Measurements from ENCODE around the gene TDRD12.
"Not testable (repeated sequence)": the region's sequence is repeated elsewhere in the genome, so short reads cannot be mapped to it uniquely, and the experiment has no call there.

TDRD12 gene

DNA sequence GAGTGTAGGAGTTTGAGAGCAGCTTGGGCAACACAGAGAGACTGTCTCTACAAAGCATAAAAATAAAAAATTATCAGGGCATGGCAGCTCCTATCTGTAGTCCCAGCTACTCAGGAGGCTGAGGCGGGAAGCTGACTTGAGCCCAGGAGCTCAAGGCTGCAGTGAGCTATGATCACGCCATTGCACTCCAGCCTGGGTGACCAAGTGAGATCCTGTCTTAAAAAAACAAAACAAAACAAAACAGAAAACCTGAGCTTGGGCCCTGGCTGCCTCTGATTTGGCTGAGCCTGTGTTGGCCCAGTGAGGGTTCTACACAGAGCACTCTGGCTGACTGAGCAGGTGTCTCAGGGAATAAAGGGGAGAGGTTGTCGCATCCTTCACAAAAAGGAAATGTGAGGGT, 142.0 kb downstream of the TDRD12 start:
- H3K9me3 ChIP-seq (ENCODE audit: control insufficient read depth in 5 of 5, low read length in 5 of 5) = no peaks in the 10 kb centered on the region
- no peaks in the 10 kb centered on the region for H3K36me3 ChIP-seq (ENCODE audit: control insufficient read depth in 5 of 5, insufficient read depth in 5 of 5, low read length in 5 of 5)
- no peak overlapping the region for H3K4me3 ChIP-seq (ENCODE audit: low read depth in 1 of 5, low read length in 5 of 5)
- no peak overlapping the region for H3K27ac ChIP-seq (ENCODE audit: low read depth, low read length)
- peaks cover 0 to 4% (median 2%) of the 10 kb centered on the region in 5 donors for H3K27me3 ChIP-seq (ENCODE audit: control insufficient read depth in 5 of 5, insufficient read depth in 4 of 5, low read length in 5 of 5)
- H3K4me1 ChIP-seq (ENCODE audit: control insufficient read depth in 5 of 5, insufficient read depth in 5 of 5, low read length in 5 of 5) = peaks cover 0 to 2% (median 0%) of the 10 kb centered on the region in 5 donors
- no peak overlapping the region for H3K9ac ChIP-seq (ENCODE audit: low read length in 5 of 5)

DNA sequence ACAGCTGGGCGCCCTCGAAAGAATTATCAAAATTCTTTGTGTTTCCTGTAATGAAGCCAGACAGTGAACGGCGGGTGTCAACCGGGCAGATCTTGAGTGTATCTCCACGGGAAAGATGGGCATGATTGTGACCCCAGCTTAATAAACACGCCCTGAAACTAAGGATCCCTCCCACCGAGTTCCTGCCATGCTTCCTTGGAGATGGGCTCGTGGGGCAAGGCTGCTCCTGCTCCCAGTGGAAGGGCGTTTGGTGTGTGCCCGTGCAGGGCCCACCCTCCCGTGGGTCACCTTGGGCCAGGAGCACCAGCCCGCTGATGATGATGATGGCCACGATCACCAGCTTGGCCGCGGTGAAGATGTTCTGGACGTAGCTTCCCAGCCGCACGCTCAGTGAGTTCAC, 142.6 kb downstream of the TDRD12 start:
- Histone ChIP-seq H3K27me3 (ENCODE audit: control insufficient read depth in 5 of 5, insufficient read depth in 4 of 5, low read length in 5 of 5) (peaks cover 0 to 6% (median 2%) of the 10 kb centered on the region in 5 donors), H3K36me3 (ENCODE audit: control insufficient read depth in 5 of 5, insufficient read depth in 5 of 5, low read length in 5 of 5) (no peaks in the 10 kb centered on the region), H3K4me3 (ENCODE audit: low read depth in 1 of 5, low read length in 5 of 5) (no peak overlapping the region), H3K4me1 (ENCODE audit: control insufficient read depth in 5 of 5, insufficient read depth in 5 of 5, low read length in 5 of 5) (peaks cover 0 to 2% (median 0%) of the 10 kb centered on the region in 5 donors), H3K27ac (ENCODE audit: low read depth, low read length) (no peak overlapping the region), H3K9me3 (ENCODE audit: control insufficient read depth in 5 of 5, low read length in 5 of 5) (no peaks in the 10 kb centered on the region), H3K9ac (ENCODE audit: low read length in 5 of 5) (no peak overlapping the region)

DNA sequence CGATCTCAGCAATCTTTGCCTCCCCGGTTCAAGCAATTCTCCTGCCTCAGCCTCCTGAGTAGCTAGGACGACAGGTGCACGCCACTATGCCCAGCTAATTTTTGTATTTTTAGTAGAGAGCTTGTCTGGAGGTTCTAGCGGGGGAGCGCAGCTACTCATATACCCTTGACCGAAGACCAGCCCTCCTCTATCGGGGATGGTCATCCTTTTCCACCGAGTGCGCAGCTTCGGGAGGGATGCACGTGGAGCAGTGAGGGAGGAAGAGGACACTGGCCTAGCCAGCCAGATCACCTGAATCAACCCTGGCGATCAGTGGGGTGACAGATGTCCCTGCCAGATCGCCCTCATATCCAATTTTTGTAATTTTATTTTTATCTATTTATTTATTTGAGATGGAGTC, 143.2 kb downstream of the TDRD12 start:
- Histone ChIP-seq H3K36me3 (ENCODE audit: control insufficient read depth in 5 of 5, insufficient read depth in 5 of 5, low read length in 5 of 5) (no peaks in the 10 kb centered on the region), H3K4me1 (ENCODE audit: control insufficient read depth in 5 of 5, insufficient read depth in 5 of 5, low read length in 5 of 5) (peaks cover 0 to 2% (median 0%) of the 10 kb centered on the region in 5 donors), H3K27ac (ENCODE audit: low read depth, low read length) (no peak overlapping the region), H3K9me3 (ENCODE audit: control insufficient read depth in 5 of 5, low read length in 5 of 5) (no peaks in the 10 kb centered on the region), H3K4me3 (ENCODE audit: low read depth in 1 of 5, low read length in 5 of 5) (no peak overlapping the region), H3K9ac (ENCODE audit: low read length in 5 of 5) (no peak overlapping the region), H3K27me3 (ENCODE audit: control insufficient read depth in 5 of 5, insufficient read depth in 4 of 5, low read length in 5 of 5) (peaks cover 0 to 6% (median 2%) of the 10 kb centered on the region in 5 donors)

DNA sequence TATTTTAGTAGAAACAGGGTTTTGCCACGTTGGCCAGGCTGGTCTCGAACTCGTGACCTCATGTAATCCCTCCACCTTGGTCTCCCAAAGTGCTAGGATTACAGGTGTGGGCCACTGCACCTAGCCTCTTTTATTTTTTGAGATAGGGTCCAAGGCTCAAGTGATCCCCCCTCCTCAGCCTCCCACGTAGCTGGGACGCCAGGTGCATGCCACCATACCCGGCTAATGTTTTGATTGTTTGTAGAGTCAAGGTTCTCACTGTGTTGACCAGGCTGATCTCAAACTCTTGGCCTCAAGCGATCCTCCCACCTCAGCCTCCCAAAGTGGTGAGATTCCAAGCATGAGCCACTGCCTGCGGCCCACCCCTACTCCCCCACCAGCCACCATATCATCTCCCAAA, 143.7 kb downstream of the TDRD12 start:
- H3K27me3 ChIP-seq (ENCODE audit: control insufficient read depth in 5 of 5, insufficient read depth in 4 of 5, low read length in 5 of 5) = peaks cover 0 to 8% (median 0%) of the 10 kb centered on the region in 5 donors
- H3K27ac ChIP-seq (ENCODE audit: low read depth, low read length) = no peak overlapping the region
- H3K36me3 ChIP-seq (ENCODE audit: control insufficient read depth in 5 of 5, insufficient read depth in 5 of 5, low read length in 5 of 5) = no peaks in the 10 kb centered on the region
- H3K4me1 ChIP-seq (ENCODE audit: control insufficient read depth in 5 of 5, insufficient read depth in 5 of 5, low read length in 5 of 5) = no peaks in the 10 kb centered on the region
- H3K4me3 ChIP-seq (ENCODE audit: low read depth in 1 of 5, low read length in 5 of 5) = no peak overlapping the region
- H3K9ac ChIP-seq (ENCODE audit: low read length in 5 of 5) = no peak overlapping the region
- no peaks in the 10 kb centered on the region for H3K9me3 ChIP-seq (ENCODE audit: control insufficient read depth in 5 of 5, low read length in 5 of 5)

DNA sequence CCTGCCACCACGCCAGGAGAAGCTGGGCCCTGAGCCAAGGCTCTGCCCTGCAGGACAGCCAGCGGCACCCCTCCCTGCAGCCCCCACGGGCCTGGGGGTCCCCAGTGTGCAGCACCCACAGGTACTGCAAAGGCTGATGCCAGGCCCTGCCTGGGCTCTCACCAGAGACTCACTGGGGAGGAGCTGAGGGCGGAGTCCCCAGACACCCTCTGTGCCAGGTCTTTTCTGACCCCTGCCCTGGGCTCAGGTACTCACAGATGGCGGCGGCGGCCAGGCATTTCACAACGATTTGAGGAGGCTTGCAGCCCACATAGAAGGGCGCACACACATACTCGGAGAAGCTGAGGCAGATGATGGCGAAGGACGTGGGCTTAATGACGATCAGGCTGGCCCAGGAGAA, 144.3 kb downstream of the TDRD12 start:
- H3K27me3 ChIP-seq (ENCODE audit: control insufficient read depth in 5 of 5, insufficient read depth in 4 of 5, low read length in 5 of 5) = peaks cover 0 to 11% (median 0%) of the 10 kb centered on the region in 5 donors
- H3K4me1 ChIP-seq (ENCODE audit: control insufficient read depth in 5 of 5, insufficient read depth in 5 of 5, low read length in 5 of 5) = no peaks in the 10 kb centered on the region
- no peaks in the 10 kb centered on the region for H3K36me3 ChIP-seq (ENCODE audit: control insufficient read depth in 5 of 5, insufficient read depth in 5 of 5, low read length in 5 of 5)
- no peak overlapping the region for H3K4me3 ChIP-seq (ENCODE audit: low read depth in 1 of 5, low read length in 5 of 5)
- no peaks in the 10 kb centered on the region for H3K9me3 ChIP-seq (ENCODE audit: control insufficient read depth in 5 of 5, low read length in 5 of 5)
- no peak overlapping the region for H3K27ac ChIP-seq (ENCODE audit: low read depth, low read length)
- no peak overlapping the region for H3K9ac ChIP-seq (ENCODE audit: low read length in 5 of 5)

DNA sequence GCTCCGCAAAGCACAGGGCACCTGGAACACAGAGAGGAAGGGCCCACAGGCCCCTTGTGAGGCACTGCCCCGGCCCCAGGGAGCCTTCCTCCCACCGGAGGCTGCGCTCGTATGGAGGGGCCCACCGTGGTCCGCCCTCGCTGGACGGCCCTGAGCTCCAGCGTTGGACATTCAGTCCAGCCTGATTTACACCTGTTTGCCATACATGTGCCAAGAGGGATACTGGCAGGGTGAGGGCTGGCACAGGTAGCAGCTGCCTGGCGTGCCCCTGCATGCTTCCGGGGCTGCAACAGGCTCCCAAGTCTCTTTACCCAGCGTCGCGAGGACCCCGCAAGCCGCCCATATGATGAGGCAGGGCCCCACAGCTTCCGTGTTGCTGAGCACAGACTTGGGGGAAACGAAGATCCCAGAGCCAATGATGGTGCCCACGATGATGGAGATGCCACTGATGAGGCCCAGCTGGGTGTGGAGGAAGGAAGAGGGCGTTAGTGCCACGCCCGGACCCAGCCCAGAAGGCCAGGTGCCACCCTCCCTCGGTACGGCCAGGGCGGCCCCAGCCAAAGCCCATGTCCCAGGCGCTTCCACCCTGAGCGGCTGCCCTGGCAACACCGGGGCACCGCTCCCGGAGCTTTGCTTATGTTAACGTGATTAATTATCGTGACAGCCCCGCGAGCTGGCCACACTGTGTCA, 144.9 kb downstream of the TDRD12 start:
- Histone ChIP-seq H3K27me3 (ENCODE audit: control insufficient read depth in 5 of 5, insufficient read depth in 4 of 5, low read length in 5 of 5) (peaks cover 0 to 11% (median 0%) of the 10 kb centered on the region in 5 donors), H3K9ac (ENCODE audit: low read length in 5 of 5) (no peak overlapping the region), H3K4me1 (ENCODE audit: control insufficient read depth in 5 of 5, insufficient read depth in 5 of 5, low read length in 5 of 5) (no peaks in the 10 kb centered on the region), H3K4me3 (ENCODE audit: low read depth in 1 of 5, low read length in 5 of 5) (no peak overlapping the region), H3K36me3 (ENCODE audit: control insufficient read depth in 5 of 5, insufficient read depth in 5 of 5, low read length in 5 of 5) (no peaks in the 10 kb centered on the region), H3K9me3 (ENCODE audit: control insufficient read depth in 5 of 5, low read length in 5 of 5) (no peaks in the 10 kb centered on the region), H3K27ac (ENCODE audit: low read depth, low read length) (no peak overlapping the region)

DNA sequence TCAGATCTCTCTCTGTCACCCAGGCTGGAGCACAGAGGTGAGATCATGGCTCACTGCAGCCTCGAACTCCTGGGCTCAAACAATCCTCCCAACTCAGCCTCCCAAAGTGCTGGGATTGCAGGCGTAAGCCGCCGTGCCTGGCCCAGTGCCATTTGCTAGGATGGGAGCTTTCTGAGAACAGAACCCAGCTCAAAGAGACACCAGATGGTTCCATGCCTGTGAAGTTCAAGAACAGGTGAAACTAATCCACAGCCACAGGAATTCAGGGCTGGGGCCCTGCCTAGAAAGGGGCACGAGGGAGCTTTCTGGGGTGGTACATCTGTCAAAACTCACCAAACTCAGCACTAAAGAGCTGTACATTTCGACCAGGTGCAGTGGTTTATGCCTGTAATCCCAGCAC, 145.8 kb downstream of the TDRD12 start:
- no peak overlapping the region for H3K9ac ChIP-seq (ENCODE audit: low read length in 5 of 5)
- no peaks in the 10 kb centered on the region for H3K36me3 ChIP-seq (ENCODE audit: control insufficient read depth in 5 of 5, insufficient read depth in 5 of 5, low read length in 5 of 5)
- peaks cover 0 to 13% (median 0%) of the 10 kb centered on the region in 5 donors for H3K27me3 ChIP-seq (ENCODE audit: control insufficient read depth in 5 of 5, insufficient read depth in 4 of 5, low read length in 5 of 5)
- H3K9me3 ChIP-seq (ENCODE audit: control insufficient read depth in 5 of 5, low read length in 5 of 5) = no peaks in the 10 kb centered on the region
- no peak overlapping the region for H3K4me3 ChIP-seq (ENCODE audit: low read depth in 1 of 5, low read length in 5 of 5)
- H3K27ac ChIP-seq (ENCODE audit: low read depth, low read length) = no peak overlapping the region
- H3K4me1 ChIP-seq (ENCODE audit: control insufficient read depth in 5 of 5, insufficient read depth in 5 of 5, low read length in 5 of 5) = no peaks in the 10 kb centered on the region

DNA sequence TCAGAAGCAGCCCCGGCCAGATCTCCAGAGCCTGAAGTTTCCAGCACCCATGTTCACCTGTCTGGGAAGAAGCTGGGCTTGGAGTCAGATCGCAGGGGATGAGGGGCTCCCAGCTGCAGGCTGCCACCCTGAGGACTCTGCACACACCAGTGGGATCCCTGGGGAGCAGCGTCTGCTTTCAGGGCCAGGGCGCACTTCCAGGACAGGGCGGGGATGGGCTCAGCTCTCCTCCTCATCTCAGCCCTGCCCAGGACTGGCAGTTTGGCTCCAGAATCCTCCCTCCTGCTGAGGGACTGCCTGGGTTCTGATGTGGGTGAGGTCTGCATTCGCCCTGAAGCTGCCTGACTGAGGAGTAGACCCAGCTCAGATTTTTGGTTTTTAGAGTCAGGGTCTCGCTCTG, 146.5 kb downstream of the TDRD12 start:
- Histone ChIP-seq H3K27me3 (ENCODE audit: control insufficient read depth in 5 of 5, insufficient read depth in 4 of 5, low read length in 5 of 5) (peaks cover 0 to 16% (median 0%) of the 10 kb centered on the region in 5 donors), H3K27ac (ENCODE audit: low read depth, low read length) (no peak overlapping the region), H3K4me3 (ENCODE audit: low read depth in 1 of 5, low read length in 5 of 5) (no peak overlapping the region), H3K4me1 (ENCODE audit: control insufficient read depth in 5 of 5, insufficient read depth in 5 of 5, low read length in 5 of 5) (no peaks in the 10 kb centered on the region), H3K9me3 (ENCODE audit: control insufficient read depth in 5 of 5, low read length in 5 of 5) (no peaks in the 10 kb centered on the region), H3K9ac (ENCODE audit: low read length in 5 of 5) (no peak overlapping the region), H3K36me3 (ENCODE audit: control insufficient read depth in 5 of 5, insufficient read depth in 5 of 5, low read length in 5 of 5) (no peaks in the 10 kb centered on the region)

DNA sequence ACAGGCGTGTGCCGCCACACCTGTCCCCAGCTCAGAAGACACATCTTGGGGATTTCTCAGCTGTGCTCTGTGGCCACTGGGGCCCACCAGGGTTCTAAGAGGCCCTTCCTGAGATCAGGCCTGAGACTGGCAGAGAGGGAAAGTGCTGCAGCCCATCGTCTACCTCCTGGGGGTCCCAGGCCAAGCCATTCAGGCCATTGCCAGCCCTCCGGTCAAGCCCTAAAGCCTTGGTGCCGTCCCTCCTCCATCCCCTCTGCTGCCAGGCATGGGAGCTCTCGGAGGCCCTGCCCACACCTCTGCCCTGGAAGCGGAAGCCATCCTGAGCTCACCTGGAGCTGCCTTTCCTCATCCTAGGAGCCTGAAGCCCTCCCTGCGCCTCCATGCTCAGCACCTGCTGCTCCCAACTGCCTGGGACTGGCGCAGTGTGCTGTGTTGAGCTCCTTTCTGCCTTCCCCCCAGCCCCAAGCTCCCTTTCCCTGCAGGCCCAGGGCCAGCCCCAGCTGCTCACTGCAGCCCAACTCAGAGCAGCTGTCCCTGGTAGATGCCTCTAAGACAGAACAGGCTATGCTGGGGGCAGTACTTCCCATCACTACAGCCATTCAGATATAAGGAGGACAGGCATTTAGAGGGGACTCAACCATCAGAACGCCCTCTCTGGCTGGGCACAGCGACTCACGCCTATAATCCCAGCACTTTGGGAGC, 147.1 kb downstream of the TDRD12 start:
- Histone ChIP-seq H3K27ac (ENCODE audit: low read depth, low read length) (no peak overlapping the region), H3K4me3 (ENCODE audit: low read depth in 1 of 5, low read length in 5 of 5) (no peak overlapping the region), H3K27me3 (ENCODE audit: control insufficient read depth in 5 of 5, insufficient read depth in 4 of 5, low read length in 5 of 5) (peaks cover 0 to 16% (median 0%) of the 10 kb centered on the region in 5 donors), H3K4me1 (ENCODE audit: control insufficient read depth in 5 of 5, insufficient read depth in 5 of 5, low read length in 5 of 5) (no peaks in the 10 kb centered on the region), H3K9me3 (ENCODE audit: control insufficient read depth in 5 of 5, low read length in 5 of 5) (no peaks in the 10 kb centered on the region), H3K36me3 (ENCODE audit: control insufficient read depth in 5 of 5, insufficient read depth in 5 of 5, low read length in 5 of 5) (no peaks in the 10 kb centered on the region), H3K9ac (ENCODE audit: low read length in 5 of 5) (no peak overlapping the region)

DNA sequence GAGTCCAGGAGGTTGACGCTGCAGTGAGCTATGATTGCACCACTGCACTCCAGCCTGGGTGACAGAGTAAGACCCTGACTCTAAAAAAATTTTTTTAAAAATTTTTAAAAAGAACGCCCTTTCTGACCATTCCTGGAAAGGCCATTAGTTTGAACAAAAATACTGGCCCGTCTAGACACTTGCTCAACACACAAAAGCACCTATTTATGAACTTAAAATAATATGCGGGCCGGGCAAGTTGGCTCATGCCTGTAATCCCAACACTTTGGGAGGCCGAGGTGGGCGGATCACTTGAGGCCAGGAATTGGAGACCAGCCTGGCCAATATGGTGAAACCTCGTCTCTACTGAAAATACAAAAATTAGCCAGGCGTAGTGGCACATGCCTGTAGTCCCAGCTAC, 147.9 kb downstream of the TDRD12 start:
- H3K9ac ChIP-seq (ENCODE audit: low read length in 5 of 5); H3K4me1 ChIP-seq (ENCODE audit: control insufficient read depth in 5 of 5, insufficient read depth in 5 of 5, low read length in 5 of 5); H3K36me3 ChIP-seq (ENCODE audit: control insufficient read depth in 5 of 5, insufficient read depth in 5 of 5, low read length in 5 of 5); H3K9me3 ChIP-seq (ENCODE audit: control insufficient read depth in 5 of 5, low read length in 5 of 5); H3K4me3 ChIP-seq (ENCODE audit: low read depth in 1 of 5, low read length in 5 of 5); H3K27ac ChIP-seq (ENCODE audit: low read depth, low read length): not testable (repeated sequence)
- H3K27me3 ChIP-seq (ENCODE audit: control insufficient read depth in 5 of 5, insufficient read depth in 4 of 5, low read length in 5 of 5) = peaks cover 0 to 16% (median 0%) of the 10 kb centered on the region in 5 donors

Data from subcutaneous abdominal adipose tissue (tissue), 5 donors.